GM06990 (cell line): ENCODE measurements around the gene CCDC187.
A peak's percentile ranks its signal among the peaks of the same experiment; 100 is the strongest.

Experiments
- DNase-seq: peaks from one replicate; pipeline ENCODE4 v3.0.0-alpha.2; 2011; ENCODE audit not compliant: insufficient read length; ENCODE audit errors: extremely low read depth
- H3K27me3 ChIP-seq: replicated peaks from 2 replicates; pipeline ENCODE4 v1.6.0; 2011; ENCODE audit warnings: low read length; ENCODE audit not compliant: control insufficient read depth, insufficient read depth
- H3K36me3 ChIP-seq: 2 replicates; pipeline ENCODE4 v1.5.1; 2011; ENCODE audit warnings: low read length; ENCODE audit not compliant: control insufficient read depth, insufficient read depth
- H3K4me3 ChIP-seq: replicated peaks from 2 replicates; pipeline ENCODE4 v1.5.1; 2011; ENCODE audit warnings: low read depth, mild to moderate bottlenecking, control low read depth, low read length
- TF ChIP-seq, protein P1 (sequence below): IDR thresholded peaks from 2 replicates; pipeline ENCODE4 v1.5.1; 2011; ENCODE audit warnings: low read length, control low read depth, mild to moderate bottlenecking, inconsistent platforms; ENCODE audit not compliant: insufficient read depth, poor library complexity, severe bottlenecking

Gene CCDC187

DNA sequence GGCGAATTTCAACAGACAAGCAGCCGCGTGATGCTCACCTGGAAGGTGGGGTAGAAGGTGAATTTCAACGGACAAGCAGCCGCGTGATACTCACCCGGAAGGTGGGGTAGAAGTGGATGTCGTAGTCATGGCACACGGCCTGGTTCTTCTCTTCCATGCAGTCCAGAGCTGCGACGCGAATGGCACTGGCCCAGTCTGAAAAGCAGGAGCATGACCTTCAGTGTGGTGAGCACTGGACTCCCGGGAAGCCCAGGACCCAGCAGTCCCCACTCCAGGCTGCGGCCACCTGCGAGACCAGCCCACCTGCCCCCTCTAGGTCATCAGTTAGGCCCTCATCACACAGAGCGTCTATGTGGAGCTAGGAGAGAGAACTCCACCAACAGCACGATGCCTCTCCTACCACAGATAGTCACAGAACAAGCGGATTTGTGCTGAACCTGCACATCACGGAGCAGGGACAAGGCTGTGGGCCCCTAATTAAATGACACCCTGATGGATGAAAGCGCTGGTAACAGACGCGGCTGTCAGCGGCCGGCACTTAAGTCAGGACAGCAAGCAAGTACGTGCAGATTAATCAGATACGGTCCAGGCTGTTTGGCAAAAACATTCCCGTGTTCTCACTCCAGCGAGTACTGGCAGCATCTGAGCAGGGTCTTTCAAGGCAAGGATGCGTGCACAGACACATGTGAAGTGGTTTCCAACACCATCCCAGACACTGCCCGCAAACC is 77.0 kb downstream of the CCDC187 start:
- Histone ChIP-seq H3K4me3 (no peak overlapping the region), H3K36me3 (peaks cover 18% of the 10 kb centered on the region), H3K27me3 (no peaks in the 10 kb centered on the region)
- TF ChIP-seq, protein P1, sequence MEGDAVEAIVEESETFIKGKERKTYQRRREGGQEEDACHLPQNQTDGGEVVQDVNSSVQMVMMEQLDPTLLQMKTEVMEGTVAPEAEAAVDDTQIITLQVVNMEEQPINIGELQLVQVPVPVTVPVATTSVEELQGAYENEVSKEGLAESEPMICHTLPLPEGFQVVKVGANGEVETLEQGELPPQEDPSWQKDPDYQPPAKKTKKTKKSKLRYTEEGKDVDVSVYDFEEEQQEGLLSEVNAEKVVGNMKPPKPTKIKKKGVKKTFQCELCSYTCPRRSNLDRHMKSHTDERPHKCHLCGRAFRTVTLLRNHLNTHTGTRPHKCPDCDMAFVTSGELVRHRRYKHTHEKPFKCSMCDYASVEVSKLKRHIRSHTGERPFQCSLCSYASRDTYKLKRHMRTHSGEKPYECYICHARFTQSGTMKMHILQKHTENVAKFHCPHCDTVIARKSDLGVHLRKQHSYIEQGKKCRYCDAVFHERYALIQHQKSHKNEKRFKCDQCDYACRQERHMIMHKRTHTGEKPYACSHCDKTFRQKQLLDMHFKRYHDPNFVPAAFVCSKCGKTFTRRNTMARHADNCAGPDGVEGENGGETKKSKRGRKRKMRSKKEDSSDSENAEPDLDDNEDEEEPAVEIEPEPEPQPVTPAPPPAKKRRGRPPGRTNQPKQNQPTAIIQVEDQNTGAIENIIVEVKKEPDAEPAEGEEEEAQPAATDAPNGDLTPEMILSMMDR = no peak
- DNase-seq = no peak

DNA sequence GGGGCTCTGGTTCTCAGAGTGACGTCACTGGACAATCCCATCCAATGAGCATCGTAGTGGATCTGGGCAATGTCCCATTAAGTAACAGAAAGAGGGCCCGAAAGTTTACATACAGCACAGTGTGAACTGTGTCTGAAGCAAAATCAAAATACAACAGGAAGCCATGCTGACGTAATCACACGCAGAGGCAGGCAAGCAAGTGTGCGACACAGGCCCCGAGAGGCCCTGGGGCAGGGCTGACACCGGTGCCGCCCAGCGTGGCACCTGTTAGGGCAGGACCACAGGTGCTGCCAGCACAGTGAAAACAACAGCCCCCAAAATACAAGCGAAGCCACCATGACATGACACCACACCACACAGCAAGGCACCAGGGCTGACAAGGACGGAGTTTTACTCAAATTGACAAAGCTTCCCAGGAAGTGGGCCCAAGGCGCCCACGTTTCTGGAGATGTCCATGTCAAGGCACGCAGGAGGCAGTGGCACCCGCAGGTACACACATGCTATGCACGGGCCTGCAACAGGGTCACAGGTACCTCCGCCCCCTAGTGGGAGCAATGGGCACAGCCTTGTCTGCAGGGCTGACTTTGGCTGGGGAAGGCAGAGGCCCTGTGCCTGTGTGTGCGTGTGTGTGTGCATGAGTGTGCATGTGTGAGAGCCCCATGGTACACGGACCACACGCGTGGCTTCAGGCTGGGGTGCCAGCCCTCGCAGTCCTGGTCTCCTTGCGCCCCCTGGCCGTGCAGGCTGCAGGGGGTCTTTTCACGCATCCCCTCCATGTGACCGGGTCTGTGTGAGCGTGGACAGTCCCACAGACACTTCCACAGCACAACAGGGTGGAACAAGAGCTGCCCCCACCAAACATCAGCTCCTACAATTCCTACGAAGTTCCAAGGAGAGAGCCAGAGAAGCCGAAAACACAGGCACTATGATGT is 77.9 kb downstream of the CCDC187 start:
- H3K4me3 ChIP-seq = peak overlapping the region; percentile 43
- H3K27me3 ChIP-seq = no peaks in the 10 kb centered on the region
- TF ChIP-seq, protein P1 = peak; percentile 96
- peak; percentile 74 for DNase-seq
- H3K36me3 ChIP-seq = peaks cover 21% of the 10 kb centered on the region

DNA sequence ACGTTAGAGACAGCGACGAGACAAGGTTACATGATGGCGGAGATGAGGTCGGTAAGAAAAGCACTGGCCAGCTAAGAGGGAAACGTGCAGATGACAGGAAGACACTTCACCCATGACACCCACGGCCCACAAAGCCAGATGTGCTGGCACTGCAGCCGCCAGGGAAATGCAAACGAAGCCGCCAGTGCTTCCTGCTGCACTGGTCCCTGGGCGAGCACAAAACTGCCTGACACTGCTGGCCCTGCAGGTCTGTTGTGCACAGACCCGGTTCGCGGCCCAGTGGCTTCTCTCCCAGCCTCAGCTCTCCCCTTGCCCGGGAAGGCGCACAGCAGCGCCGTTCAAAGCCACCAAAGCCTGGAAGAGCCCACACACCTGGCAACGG is 78.5 kb downstream of the CCDC187 start:
- Histone ChIP-seq H3K36me3 (peaks cover 22% of the 10 kb centered on the region), H3K4me3 (peak overlapping the region; percentile 43), H3K27me3 (no peaks in the 10 kb centered on the region)
- TF ChIP-seq, protein P1 = no peak
- DNase-seq = peak; percentile 72

DNA sequence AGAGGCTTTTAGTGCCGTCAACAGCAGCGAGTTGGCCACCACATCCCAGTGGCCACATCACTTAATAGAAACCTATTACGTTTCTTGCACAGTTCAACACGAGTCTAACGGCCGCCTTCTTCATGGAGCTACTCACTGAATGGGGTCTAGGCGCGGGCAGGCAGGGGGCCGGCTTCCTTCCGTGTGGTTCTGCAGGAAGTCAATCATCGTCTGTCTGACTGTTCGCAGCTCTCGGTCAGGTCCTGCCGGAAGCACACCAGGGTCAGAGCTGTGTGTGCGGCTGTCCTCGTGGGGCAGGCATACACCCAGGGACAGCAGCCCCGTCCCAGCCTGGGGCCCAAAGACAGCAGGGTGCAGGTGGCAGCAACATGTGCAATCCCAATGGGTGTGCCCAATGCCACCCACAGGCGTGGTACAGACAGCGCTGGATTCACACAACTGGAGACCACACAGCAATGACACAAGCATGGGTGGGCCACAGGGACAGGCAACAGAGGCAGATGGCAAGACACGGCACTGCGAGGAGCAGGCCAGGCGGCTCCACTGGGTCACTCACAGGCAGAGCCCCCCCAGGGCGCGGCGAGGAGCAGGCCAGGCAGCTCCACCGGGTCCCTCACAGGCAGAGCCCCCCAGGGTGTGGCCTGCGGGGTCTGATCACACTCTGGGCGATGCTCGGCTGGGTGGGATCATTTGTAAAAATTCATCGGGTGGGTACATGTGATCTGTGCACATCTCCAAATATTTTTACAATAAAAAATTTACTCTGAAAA is 79.8 kb downstream of the CCDC187 start:
- TF ChIP-seq, protein P1 = no peak
- no peak overlapping the region for H3K4me3 ChIP-seq
- no peaks in the 10 kb centered on the region for H3K27me3 ChIP-seq
- DNase-seq = no peak
- H3K36me3 ChIP-seq = peaks cover 25% of the 10 kb centered on the region

DNA sequence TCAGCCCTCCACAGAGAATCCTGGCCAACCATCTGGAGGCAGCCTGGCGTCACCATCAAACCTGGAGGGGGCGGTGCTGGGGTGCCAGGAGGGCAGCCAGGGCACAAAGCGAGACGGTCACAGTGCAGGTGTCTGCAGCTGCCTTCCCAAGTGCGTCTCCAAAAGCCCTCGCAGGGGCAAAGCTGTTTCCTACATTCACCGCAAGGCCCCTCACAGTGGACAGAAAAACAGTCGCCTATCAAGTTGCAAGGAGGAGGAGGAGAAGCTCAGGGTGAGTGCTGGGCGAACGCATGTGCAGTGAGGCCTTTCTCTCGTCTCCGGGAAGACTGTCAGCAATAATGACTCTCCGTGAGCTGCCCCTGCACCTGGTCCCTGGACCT is 81.0 kb downstream of the CCDC187 start:
- peaks cover 32% of the 10 kb centered on the region for H3K36me3 ChIP-seq
- TF ChIP-seq, protein P1 = no peak
- DNase-seq = no peak
- no peaks in the 10 kb centered on the region for H3K27me3 ChIP-seq
- H3K4me3 ChIP-seq = no peak overlapping the region
